ENCODE results near the gene USB1.
"Not testable (repeated sequence)": the region's sequence is repeated elsewhere in the genome, so short reads cannot be mapped to it uniquely, and the experiment has no call there.

The USB1 gene

GRCh38 chr16:57969451-57970123 lies 31.6 kb upstream of the USB1 start:
- in situ Hi-C loops (cut with MboI; ENCODE audit: low sequenced_read_pairs) = no loop called here

GRCh38 chr16:57970319-57970718 lies 30.9 kb upstream of the USB1 start:
- in situ Hi-C loops (cut with MboI; ENCODE audit: low sequenced_read_pairs) = no loop called here

- in situ Hi-C loops (cut with MboI; ENCODE audit: low sequenced_read_pairs) = no loop called here
These were observed 30.2 kb upstream of the USB1 start, which contains the start of gene CNGB1 for GRCh38 chr16:57970970-57971369. Gene CNGB1, minus strand, starts transcription at chr16:57971128. Its CDS starts 3,842 bp downstream, at chr16:57967286.

GRCh38 chr16:57971848-57972247 lies 29.4 kb upstream of the USB1 start:
- in situ Hi-C loops (cut with MboI; ENCODE audit: low sequenced_read_pairs) = no loop called here

- in situ Hi-C loops (cut with MboI; ENCODE audit: low sequenced_read_pairs) = no loop called here
These were observed 28.9 kb upstream of the USB1 start for GRCh38 chr16:57972306-57972705.

GRCh38 chr16:57976331-57976796 lies 24.8 kb upstream of the USB1 start:
- in situ Hi-C loops (cut with MboI; ENCODE audit: low sequenced_read_pairs) = no loop called here

GRCh38 chr16:57977418-57978069 lies 23.7 kb upstream of the USB1 start:
- in situ Hi-C loops (cut with MboI; ENCODE audit: low sequenced_read_pairs) = no loop called here

GRCh38 chr16:57978070-57978465 lies 23.1 kb upstream of the USB1 start:
- in situ Hi-C loops (cut with MboI; ENCODE audit: low sequenced_read_pairs) = not testable (repeated sequence)

- in situ Hi-C loops (cut with MboI; ENCODE audit: low sequenced_read_pairs) = no loop called here
These were observed 22.1 kb upstream of the USB1 start for GRCh38 chr16:57979006-57979585.

- in situ Hi-C loops (cut with MboI; ENCODE audit: low sequenced_read_pairs) = no loop called here
These were observed 19.6 kb upstream of the USB1 start for GRCh38 chr16:57981636-57982035.

GRCh38 chr16:57982385-57982784 lies 18.8 kb upstream of the USB1 start:
- in situ Hi-C loops (cut with MboI; ENCODE audit: low sequenced_read_pairs) = no loop called here

GRCh38 chr16:57984443-57985203 lies 16.6 kb upstream of the USB1 start:
- in situ Hi-C loops (cut with MboI; ENCODE audit: low sequenced_read_pairs) = no loop called here

- in situ Hi-C loops (cut with MboI; ENCODE audit: low sequenced_read_pairs) = no loop called here
These were observed 15.7 kb upstream of the USB1 start for GRCh38 chr16:57985204-57986181.

- in situ Hi-C loops (cut with MboI; ENCODE audit: low sequenced_read_pairs) = no loop called here
These were observed 15.0 kb upstream of the USB1 start for GRCh38 chr16:57986196-57986595.

- in situ Hi-C loops (cut with MboI; ENCODE audit: low sequenced_read_pairs) = no loop called here
These were observed 13.6 kb upstream of the USB1 start for GRCh38 chr16:57987441-57988177.

- in situ Hi-C loops (cut with MboI; ENCODE audit: low sequenced_read_pairs) = no loop called here
These were observed 12.3 kb upstream of the USB1 start for GRCh38 chr16:57988929-57989328.

- in situ Hi-C loops (cut with MboI; ENCODE audit: low sequenced_read_pairs) = no loop called here
These were observed 9.6 kb upstream of the USB1 start for GRCh38 chr16:57991551-57992059.

- in situ Hi-C loops (cut with MboI; ENCODE audit: low sequenced_read_pairs) = no loop called here
These were observed 9.1 kb upstream of the USB1 start for GRCh38 chr16:57992084-57992483.

GRCh38 chr16:57993438-57993837 lies 7.8 kb upstream of the USB1 start:
- in situ Hi-C loops (cut with MboI; ENCODE audit: low sequenced_read_pairs) = no loop called here
